ENCODE measurements around the gene LIMCH1. TPM values are rescaled to one million over a fixed set of nuclear protein-coding genes. Genes with fewer than 3 reads are reported as not detected.

LIMCH1 gene
- total RNA-seq, 1 donor from 2014 or later, result not detected

- intact Hi-C loops (cut with micrococcal nuclease), result no loop called here
These were observed 9.3 kb upstream of the LIMCH1 start for GRCh38 chr4:41528512-41529205.

- intact Hi-C loops (cut with micrococcal nuclease), result no loop called here
These were observed 7.2 kb upstream of the LIMCH1 start for GRCh38 chr4:41530741-41531140.

- intact Hi-C loops (cut with micrococcal nuclease), result no loop called here
These were observed 5.6 kb upstream of the LIMCH1 start for GRCh38 chr4:41532336-41532735.

GRCh38 chr4:41532882-41533281 lies 5.1 kb upstream of the LIMCH1 start:
- intact Hi-C loops (cut with micrococcal nuclease), result no loop called here

- intact Hi-C loops (cut with micrococcal nuclease), result no loop called here
These were observed 4.3 kb upstream of the LIMCH1 start for GRCh38 chr4:41533680-41534079.

DNA sequence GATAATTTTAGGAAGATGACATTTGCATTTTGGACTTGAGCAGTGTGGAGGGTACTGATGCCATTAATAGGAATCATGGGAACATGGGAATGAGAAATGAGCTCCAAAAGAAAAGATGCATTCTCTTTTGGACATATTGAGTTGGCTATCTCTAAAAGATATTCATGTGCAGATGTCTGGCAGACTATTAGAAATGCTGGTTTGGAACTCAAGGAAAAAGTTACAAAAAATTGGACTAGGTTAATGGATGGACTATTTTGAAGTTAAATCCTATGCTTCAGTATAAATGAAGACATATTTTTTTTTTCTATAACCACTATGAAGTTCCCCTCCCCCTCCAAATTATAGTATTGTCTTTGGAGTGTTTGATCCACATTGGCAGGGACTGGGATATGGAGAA lies 3.6 kb upstream of the LIMCH1 start:
- intact Hi-C loops (cut with micrococcal nuclease), result no loop called here

DNA sequence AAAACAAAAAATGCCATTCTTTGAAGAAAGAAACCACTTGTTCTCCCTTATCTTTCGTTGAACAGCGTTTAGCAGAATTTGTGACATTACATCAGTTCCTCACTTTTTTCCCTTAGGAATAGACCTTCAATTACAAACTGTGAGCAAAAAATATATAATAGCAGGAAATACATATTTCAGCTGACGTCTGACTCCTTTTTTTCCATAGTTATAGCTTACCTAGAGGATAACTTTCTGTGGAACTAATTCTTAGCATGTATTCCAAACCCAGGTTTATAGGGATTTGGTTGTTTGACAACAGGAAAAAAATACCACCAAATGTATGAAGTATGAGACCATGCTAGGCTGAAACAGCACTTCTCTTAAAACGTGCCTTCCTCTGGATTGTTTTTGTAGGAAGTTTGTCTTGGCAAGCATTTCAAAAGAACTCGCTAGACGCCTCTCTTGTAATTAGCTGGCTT lies 2.0 kb upstream of the LIMCH1 start:
- intact Hi-C loops (cut with micrococcal nuclease), result no loop called here

DNA sequence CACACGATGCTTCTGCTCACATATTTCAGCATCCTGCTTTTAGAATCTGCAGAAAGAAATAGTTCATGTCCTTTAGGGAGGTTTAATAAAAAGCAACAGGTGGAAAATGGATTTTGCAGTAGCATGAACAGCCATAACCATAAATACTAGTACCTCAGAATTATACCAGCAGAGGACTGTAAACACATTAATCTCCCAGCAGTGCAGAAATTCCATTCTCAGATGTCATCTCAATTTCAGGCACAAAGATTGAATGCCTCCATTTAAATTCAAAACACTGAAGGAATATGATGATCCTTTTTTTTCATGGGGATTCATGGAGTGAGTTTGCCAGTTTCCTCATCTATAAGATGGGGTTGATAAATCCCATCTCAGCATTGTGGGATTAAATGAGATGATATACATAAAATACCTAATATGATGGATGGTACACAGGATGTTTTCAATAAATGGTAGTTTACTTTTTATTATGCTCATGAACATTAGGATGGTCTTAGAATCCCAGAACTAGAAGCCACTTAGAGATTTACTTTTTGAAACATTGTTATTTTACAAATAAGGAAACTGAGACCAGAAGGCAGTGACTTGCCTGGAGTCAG lies 566 bp upstream of the LIMCH1 start:
- intact Hi-C loops (cut with micrococcal nuclease), result no loop called here

- intact Hi-C loops (cut with micrococcal nuclease), result no loop called here
These were observed 1.0 kb downstream of the LIMCH1 start for GRCh38 chr4:41538887-41539498.

- intact Hi-C loops (cut with micrococcal nuclease), result no loop called here
These were observed 1.8 kb downstream of the LIMCH1 start for GRCh38 chr4:41539711-41540110.

- intact Hi-C loops (cut with micrococcal nuclease), result no loop called here
These were observed 2.7 kb downstream of the LIMCH1 start for GRCh38 chr4:41540687-41541086.

GRCh38 chr4:41541687-41542094 lies 3.7 kb downstream of the LIMCH1 start:
- intact Hi-C loops (cut with micrococcal nuclease), result no loop called here

- intact Hi-C loops (cut with micrococcal nuclease), result no loop called here
These were observed 4.7 kb downstream of the LIMCH1 start for GRCh38 chr4:41542526-41543275.

DNA sequence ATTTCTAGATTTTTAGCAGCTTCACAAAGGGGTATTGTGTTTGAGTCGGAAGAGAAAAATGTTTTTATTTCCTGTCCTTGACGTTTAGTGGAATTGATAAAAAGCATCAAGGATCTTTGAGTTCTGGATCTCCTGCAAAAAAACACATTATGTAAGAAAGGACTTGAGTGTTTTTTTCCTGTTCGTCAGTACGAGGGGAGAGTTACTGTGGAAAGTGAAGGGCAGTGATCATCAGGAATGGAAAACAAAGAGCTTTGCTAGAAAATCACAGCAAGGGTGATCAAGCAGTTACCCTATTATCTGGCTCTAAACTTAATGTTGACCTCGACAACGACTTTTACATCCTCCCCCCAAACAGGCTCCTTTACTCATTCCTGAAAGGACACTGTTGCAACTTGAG lies 7.3 kb downstream of the LIMCH1 start:
- intact Hi-C loops (cut with micrococcal nuclease), result no loop called here

GRCh38 chr4:41546638-41547037 lies 8.7 kb downstream of the LIMCH1 start:
- intact Hi-C loops (cut with micrococcal nuclease), result no loop called here

DNA sequence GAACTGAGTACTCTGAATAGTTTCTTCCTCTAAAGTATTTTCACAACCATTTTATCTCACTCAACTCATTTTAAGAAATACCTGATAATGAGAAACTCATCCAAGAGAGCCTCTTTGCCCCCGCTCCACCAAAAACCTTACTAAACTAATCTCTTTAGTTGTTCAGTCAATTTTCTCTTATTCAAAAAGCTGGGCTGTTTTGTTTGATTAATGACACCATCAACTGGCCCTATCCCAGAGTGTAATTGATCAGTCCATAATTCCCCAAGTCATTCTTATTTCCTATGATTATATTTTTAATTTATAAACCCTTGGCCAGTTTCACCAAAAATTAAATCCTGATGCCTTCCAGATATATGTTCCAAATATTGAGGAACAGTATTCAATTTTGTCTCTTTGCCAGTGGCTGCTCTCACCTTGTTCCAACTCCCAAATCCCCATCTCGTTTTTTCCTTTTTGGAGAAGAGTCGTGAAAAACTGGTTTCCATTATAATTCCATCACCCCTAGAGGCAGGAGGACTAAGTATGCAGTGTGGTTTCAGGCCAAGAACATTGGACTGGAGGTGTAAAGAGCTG lies 10.4 kb downstream of the LIMCH1 start:
- intact Hi-C loops (cut with micrococcal nuclease), result no loop called here

GRCh38 chr4:41549478-41549877 lies 11.5 kb downstream of the LIMCH1 start:
- intact Hi-C loops (cut with micrococcal nuclease), result no loop called here

GRCh38 chr4:41550308-41550707 lies 12.4 kb downstream of the LIMCH1 start:
- intact Hi-C loops (cut with micrococcal nuclease), result no loop called here

DNA sequence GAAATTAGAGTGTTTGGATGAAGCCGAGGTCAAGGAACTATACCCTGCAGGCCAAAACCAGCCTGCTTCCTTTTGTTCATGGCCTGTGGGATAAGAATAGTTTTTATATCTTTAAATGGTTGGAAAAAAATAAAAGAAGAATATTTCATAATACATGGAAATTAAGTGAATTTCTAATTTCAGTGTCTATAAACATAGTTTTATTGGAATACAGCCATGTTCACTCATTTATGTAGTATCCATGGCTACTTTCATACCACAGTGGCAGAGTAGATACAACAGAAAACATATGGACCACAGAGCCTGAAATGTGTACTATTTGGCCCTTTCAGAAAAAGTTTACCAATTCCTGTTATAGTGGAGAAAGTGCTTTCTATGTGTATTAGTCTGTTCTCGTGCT lies 13.6 kb downstream of the LIMCH1 start:
- intact Hi-C loops (cut with micrococcal nuclease), result no loop called here

DNA sequence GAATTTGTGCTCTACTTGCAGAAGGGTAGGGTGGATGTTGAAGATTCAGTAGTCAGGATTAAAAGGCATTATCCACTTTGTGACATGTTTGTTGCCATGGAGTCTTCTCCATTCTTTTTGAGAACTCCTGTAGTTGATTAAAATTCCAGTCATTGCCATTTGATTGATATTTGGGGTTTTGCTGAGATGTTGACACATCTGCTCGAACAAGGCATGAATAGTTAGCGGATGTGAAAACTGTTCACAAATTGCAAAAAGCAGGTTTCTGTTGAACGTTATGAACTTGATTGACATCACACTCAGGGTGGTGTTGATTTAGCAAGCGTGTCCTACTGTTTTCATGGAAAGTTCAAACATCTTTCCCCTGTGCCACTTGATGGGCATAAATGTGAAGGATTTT lies 16.9 kb downstream of the LIMCH1 start:
- intact Hi-C loops (cut with micrococcal nuclease), result no loop called here

GRCh38 chr4:41556526-41556925 lies 18.6 kb downstream of the LIMCH1 start:
- intact Hi-C loops (cut with micrococcal nuclease), result no loop called here

Data from T-helper 2 cell treated with Interferon-gamma antibody and Interleukin-4, amounts not matched to agents 100 ng/mL and 5 ng/mL, for 36 hours (primary cell).